Limb (tissue), 2 donors: Measurements from ENCODE around the gene RAPGEF6.
A peak's percentile ranks its signal among the peaks of the same experiment; 100 is the strongest.
"Not testable (repeated sequence)": the region's sequence is repeated elsewhere in the genome, so short reads cannot be mapped to it uniquely, and the experiment has no call there.

ENCODE experiments used
- DNase-seq, 2 donors: peaks; one replicate each; pipeline ENCODE4 v3.0.0-alpha.2; 2016; ENCODE audit errors: extremely low spot score in 2 of 2

RAPGEF6 gene

DNA sequence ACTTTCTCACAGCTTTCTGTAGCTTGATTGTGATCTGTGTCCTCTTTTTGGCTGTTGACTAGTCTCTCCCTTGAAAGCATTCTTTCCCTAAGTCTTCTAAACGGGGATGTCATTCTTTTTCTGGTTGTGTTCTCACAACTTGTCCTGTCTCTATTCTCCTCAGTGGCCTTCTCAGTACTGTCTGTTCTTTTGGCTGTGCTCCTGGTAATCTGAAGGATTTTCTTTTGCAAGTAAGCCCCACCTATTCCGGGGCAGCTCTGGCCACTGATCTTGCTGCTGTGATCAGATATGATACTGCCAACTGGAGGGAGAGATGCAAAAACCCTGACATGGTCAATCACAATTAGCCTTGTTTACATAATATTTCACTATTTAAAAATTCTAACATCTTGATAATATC, 198.9 kb downstream of the RAPGEF6 start:
- no peak for DNase-seq

DNA sequence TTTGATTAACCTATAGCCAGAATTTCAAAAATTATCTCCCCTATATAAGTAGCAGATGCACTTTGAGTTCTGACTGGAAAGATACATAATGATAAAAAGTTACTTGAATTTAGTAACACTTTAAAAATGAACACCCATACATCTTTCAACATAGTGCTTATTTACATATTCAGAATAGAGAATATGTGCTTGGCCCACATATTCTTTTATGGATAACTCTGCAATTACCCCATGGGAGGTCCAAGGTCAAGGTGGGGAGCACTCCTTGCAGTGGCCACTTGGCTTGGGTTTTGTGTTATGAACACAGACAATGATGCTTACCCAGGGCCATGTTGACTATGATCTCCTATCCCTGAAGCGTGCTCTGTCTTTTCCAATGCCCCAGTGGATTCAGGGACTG, 201.9 kb downstream of the RAPGEF6 start:
- DNase-seq, result no peak

DNA sequence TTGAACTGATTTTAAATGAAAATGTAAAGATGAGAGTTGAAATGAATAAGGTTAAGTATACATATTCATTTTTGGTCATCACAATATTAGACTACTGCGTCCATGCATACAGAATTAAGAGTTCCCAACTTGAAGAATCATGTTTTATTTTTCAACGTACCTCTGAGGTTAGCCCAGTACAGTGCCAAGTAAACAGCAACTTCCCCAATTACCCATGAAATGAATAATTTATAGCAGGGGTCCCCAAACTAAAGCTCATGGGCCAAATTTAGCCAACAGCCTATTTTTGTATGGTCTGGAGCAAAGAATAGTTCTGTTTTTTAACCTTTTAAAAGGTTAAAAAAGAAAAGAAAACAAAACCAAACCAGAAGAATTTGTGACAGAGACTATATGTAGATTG, 203.2 kb downstream of the RAPGEF6 start:
- DNase-seq, result no peak

DNA sequence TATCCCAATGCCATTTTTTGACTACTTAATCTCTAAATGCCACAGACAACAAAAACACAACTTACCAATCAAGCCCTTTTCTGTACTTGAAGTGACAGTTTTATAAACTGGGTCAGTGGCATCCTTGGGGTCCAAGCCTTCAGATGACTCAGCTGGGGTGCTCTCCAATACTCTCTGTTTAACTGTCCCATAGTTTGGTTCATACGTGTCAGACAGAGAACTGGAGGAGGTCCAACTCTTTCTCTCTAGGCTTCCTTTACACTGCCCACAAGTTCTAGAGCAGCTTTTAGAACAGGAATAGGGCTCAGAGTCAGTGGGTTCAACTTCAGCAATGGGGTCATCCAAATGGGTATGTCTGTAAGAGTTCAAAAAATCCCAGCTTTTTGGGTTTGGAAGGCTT, 204.2 kb downstream of the RAPGEF6 start:
- DNase-seq, result no peak

DNA sequence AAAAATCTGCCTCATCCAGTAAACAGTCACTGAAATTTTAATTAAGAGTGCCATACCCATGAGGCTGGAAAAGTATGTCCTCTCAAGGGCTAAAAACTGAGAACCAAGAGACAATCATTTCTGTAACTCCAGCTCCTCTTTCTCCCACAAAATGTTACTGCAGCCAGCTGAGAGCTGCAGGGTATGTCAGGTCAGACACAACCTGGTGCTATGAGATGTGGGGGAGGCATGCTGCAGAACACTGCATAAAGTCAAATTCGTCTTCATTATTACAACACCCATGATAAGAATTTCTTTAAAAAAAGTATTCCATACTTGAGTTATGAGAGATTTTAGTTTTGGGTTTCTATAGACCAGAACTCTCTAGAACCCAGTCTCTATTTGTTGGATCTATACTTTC, 209.0 kb downstream of the RAPGEF6 start:
- no peak for DNase-seq

DNA sequence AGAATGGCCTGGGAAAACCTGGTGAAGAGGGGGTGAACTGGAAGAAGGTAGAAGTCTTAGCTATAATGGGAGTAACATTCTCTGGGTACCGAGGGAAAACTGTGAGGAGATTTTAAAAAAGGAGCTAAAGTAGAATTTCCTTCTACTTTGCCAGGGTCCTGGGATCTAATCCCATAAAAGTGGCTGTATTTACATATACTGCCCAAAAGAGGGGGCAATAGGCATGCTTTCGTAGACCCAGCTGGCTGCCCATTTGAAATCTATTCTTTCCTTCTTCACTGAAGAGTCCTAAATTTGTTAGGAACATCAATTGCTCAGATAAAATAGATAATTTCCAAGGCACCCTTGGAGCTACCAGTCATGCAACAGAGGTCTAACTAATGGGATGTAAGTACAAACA, 212.0 kb downstream of the RAPGEF6 start:
- no peak for DNase-seq

DNA sequence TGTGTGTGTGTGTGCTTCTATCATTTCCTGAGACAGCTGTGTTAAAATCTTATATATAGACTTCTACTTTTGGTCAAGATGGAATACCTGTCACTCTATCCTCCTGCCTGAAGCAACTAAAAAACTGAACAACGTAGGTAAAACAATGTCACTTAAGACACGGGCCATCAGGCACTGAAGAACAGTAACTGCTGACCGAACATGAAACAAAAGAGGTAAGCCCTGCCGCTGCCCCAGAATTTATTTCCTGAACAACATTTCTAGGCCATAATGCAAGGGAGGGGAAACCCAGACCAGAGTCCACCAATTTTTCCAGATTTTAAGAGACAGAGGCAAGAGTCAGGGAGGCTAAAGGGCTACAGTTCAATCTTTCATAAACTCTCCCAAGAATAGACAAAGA, 215.2 kb downstream of the RAPGEF6 start:
- DNase-seq, result no peak

DNA sequence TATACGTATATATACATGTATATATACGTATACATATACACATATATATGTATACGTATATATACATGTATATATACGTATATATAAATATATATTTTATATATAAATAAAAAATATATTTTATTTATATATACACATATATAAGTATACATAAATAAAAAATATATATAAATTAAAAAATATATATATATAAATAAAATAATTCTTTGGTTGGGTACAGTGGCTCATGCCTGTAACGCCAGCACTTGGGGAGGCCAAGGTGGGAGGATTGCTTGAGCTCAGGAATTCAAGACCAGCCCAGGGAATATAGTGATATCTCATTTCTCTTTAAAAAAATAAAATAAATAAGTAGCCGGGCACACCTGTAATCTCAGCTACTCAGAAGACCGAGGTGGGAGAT, 216.2 kb downstream of the RAPGEF6 start:
- DNase-seq, result no peak

DNA sequence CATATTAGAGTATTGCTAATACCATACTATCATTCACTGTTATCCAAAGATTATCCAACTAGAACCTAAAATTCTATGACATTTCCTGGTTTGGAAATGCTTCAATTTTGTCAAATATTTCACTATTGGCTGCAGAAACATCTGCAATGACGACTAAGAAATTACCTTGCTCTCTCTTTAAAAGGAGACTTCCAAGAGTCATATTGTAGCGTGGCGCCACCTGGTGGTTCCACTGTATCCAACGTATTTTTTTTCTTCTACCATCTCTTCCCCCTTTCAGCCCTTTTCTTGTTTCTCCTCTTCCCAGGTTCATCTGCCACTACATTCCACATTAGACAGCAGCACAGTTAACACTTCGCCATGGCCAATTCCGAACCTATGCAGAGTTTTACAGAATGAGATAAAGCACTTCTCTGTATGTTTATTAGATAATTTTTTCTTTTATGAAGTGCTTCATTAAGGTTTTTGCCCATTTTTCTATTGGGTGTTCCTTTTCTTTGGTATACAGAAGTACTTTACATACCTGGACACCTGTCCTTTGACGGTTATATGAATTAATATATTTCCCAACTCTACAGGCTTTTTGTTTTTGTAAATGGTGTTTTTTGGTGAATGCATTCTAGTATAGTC, 217.7 kb downstream of the RAPGEF6 start:
- peak; percentile 77 to 82 for DNase-seq

DNA sequence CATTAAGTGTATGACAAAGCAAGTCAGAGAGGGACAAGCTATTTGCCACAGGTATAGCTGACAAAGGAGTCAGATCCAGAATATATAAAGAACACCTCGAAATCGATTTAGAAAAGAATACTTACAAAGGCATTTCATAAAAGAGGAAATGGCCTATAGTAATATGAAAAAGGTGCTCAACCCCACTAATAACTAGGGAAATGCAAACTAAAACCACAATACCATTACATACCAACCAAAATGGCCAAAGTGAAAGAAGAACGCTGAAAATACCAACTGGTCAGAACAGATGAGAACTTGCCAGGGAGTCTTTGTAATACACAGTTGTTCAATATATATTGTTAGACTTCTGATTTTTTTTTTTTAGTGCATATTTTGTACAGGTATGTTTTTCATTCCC, 218.3 kb downstream of the RAPGEF6 start:
- DNase-seq, result no peak

DNA sequence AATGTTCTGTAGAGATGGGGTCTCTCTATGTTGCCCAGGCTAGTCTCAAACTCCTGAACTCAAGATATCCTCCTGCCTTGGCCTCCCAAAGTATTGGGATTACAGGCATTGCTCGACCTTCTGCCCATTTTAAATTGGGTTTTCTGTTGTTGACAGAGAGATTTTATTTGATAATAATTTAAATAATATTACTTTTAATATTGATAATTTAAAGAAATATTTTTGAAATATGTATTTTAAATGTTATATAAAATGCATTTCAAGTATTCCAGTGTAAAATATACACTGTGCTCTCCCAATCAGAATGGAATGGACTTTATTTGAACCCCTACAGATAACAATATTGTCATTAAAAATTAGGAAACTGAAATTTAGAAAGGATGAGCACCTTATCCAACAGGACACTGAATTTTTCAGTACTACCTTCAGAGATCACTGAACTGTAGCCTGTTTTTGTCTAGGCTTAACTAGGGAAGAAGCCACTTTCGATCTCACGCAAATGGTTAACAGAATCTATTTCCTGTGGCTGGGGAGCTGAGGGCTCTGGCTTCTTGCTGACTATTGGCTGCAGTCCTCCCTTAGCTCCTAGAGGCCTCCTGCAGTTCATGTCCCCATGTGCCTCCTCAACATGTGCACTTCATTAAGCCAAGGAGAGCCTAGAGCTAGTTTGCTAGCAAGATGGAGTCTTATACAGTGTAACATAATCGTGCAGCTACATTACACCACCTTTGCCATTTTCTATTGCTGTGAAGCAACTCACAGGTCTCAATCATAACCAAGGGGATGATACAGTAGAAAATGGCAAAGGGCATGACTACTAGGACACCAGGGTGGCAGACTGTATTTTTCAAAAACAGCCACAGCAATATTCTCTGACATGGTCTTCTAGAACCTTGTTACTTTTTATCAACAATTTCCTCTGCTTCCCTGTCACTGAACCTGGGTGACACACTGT, 221.1 kb downstream of the RAPGEF6 start:
- DNase-seq, result no peak

DNA sequence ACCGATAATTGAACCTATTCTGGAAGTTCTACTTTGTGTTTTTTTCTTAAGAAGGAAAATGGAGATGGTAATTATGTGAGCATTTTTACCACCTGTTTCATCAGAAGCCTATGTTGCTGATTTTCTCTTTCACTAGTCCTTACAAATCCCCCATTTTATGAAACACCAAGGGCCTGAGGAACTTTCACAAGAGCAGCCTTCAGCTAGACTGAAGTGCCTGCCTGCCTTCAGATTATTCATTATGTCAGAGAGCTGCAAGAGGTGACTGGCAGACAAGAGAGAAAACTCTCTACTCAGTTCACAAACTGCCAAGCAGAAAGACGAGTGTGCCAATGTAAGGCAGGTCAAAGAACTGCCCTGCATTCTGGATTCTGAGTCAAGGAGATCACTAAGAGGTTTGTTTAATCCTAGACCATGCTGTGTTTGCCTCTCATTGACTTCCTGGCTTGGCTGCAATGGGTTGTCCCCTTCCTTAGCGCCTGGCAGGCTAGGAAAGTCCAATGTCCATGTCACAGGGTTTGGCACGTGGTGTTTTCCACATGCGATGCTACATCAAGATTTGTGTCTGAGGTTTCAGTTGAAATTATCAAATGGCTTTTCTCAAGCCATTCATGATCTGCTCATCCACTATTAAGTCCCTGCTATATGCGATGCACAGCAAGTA, 227.9 kb downstream of the RAPGEF6 start:
- DNase-seq, result no peak

DNA sequence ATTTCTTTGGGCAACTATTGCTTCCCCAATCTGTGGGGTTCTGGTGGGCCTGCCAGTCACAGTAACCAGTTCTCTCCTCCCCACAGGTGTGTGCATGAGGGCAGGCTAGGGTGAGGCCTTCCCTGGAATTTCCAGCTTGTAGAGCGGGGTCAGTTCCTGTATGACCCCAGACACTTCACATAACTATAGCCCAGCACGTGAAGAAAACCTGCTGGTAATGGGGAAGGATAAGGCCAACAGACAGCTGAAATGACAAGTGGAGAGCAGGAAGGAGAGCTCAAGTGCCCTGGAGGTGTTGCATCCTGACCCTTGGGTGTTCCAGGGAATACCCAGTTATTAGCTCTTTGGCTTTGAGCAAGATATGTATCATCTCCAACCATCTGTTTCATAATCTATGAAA, 229.0 kb downstream of the RAPGEF6 start:
- DNase-seq, result no peak

DNA sequence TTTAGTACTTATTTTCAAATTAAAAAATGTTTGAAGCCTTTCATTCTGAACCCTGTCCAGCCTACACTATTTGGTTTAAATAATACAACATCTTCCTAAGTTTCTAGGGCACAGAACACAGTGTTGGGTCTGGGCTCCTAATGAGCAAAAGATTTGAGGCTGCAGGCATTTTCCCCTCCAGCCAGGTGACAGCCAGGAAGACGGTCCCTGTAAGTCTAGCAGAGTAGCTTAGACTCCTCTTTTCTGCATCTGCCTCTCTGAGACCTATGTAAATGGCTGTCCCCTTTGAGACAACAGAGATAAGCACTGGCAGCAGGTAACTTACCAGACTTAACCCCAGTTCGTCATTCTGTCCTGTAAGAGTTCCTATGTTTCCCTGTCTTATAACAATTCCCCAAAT, 229.4 kb downstream of the RAPGEF6 start:
- DNase-seq, result no peak

DNA sequence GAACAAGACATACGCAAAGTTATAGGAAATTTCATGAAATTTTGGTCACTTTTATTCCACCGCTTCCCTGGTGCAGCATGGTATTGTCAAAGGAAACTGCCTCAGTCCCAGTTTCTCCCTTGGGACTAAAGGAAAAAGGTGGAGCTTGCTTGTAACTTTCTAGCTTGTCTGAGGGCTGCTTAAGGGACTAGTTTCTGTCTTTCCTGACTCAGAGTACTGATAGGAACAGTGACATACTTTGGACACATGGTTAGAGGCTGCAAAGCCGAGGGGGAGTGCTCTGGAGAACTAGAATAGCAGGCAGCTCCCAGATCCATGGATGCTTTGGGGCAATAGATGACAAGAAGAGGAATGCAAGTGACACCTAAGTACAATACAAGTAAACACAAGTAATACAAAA, 234.4 kb downstream of the RAPGEF6 start:
- DNase-seq, result no peak

DNA sequence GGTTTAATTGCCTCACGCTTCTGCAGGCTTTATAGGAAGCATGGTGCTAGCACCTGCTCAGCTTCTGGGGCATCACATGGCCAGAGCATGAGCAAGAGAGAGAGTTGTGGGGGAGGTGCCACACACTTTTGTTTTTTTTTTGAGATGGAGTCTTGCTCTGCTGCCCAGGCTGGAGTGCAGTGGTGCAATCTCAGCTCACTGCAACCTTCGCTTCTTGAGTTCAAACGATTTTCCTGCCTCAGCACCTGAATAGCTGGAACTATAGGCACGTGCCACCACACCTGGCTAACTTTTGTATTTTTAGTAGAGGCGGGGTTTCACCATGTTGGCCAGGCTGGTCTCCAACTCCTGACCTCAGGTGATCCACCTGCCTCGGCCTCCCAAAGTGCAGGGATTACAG, 236.0 kb downstream of the RAPGEF6 start:
- not testable (repeated sequence) for DNase-seq

DNA sequence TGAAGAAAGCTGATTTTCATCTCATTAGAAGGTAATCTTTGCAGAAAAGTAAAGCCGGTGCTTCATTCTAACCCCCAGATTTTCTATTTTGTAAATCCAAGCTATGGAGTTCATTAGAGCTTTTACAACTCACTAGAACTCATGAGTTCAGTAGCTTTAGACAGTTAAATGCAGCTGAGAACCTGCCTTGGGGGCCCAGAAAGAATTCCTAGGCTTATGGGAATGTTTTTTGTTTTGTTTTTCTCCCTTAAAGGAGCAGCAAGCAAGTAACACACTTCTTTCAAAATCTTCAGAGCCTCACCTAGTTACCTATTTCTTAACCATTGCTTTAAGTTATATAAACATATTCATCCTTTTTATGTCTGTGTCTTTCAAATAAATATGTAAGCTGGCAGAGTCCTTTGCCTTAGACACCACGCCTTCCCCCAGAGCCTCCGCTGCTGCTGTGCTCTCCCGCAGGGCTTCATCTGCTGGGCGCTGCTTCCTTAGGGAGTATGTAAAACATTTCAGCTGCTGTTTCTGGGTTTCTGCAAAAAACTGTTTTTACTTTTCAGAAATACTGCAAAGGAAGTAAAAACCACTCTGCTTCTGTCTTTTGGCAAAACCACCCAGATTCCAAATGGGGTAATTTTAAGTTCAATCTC, 238.3 kb downstream of the RAPGEF6 start:
- DNase-seq, result no peak

DNA sequence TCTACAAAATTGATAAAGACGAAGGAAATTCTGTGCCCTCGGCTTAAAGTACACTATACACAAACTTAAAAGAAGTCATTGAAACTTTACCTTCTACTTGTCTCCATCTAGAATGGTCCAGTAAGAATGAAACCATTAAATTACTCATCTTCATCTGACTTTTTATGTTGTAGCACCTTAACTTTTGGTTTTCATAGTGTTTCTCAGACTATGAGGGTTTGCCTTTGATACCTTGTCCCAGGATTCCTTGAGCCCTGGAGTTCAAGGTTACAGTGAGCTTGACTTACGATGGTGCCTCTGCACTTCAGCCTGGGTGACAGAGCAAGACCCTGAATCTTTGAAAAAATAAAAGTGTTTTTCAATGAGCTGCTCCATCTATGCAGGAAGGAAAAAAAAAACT, 239.0 kb downstream of the RAPGEF6 start:
- no peak for DNase-seq

DNA sequence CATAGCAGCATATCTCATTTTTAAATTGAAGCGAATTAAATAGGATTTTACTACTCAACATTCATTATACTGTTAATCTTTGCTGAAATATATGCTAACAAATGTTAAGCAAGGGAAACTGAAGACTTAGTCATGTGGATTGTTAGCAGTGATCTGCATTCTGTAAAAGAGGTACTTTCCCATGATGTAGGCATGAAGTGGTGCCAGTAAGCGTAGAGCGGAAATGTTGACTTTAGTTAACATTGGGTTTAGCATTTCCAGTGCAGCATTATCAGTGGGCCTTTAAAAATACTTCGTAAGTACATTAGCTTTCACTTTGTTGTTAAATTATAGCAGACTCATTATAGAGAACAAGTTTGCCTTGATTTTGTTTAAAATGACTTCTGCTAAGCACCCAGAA, 240.9 kb downstream of the RAPGEF6 start:
- no peak for DNase-seq

DNA sequence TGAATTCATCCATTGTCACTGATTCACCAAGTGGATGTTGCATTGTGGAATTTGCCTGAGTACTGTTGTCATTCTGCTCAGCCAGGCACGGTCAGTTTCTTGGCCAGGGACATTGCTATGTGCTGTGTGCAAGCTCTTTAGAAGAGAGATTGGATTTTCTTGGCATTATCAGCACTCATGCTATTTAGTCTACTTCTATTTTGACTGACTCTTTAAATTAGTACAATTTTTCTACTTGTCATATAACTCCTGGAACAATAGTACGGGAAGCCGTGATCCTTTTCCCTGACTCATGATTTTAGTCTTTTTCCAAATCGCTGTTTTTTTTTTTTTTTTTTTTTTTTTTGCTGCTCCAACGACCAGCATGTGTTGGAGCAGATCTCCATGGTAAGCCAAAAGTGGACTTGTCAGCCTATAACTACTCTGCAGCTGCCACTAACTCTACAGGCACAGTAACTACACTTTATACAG, 241.5 kb downstream of the RAPGEF6 start:
- DNase-seq, result no peak

DNA sequence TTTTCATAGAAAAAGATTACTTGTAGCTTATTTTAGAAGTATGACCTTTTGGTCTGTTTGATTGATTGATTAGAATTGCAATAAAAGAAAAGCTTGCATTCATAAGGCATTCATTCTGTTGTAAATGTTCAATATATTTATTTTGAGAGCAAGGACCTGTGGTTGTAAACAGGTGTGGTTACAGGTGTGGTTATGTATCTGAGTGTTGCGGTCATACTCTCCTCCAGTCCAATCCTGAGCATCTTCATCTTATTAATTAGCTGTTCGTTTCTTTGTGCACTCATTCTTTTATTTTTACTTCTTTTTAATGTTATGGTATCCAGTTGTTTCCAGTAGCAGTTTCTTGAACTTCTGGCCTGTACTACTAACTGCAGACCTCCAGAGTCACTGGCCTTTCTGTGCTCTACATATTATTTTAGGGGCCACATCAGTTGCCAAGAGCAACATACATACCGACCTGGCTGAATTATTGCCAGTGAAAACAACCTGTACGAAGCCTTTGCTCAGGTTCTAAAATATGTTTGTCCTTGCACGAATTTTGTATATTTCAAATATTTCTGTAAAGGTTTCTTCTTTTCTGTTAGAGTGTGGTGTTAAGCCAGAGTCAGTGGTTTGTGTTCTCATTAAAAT, 242.4 kb downstream of the RAPGEF6 start:
- no peak for DNase-seq
